Vagina (tissue), 2 donors: ENCODE measurements around the gene PTPRD. TPM values are rescaled to one million over a fixed set of nuclear protein-coding genes. Genes with fewer than 3 reads are reported as not detected.
A peak's percentile ranks its signal among the peaks of the same experiment; 100 is the strongest.

Experiments
- DNase-seq, 2 donors: peaks; one replicate each; pipeline ENCODE4 v3.0.0-alpha.2; 2017; ENCODE audit errors: extremely low spot score in 2 of 2
- H3K27ac ChIP-seq: fragments of 200-600 bp; sonication (generic); one replicate; pipeline ENCODE4 v1.5.1; 2019
- H3K27me3 ChIP-seq: fragments of 200-600 bp; sonication (generic); one replicate; pipeline ENCODE4 v1.5.1; 2019
- H3K36me3 ChIP-seq, 2 donors: fragments of 200-600 bp; sonication (generic); one replicate each; pipeline ENCODE4 v1.5.1; 2017 to 2019
- H3K4me1 ChIP-seq: fragments of 200-600 bp; sonication (generic); one replicate; pipeline ENCODE4 v1.5.1; 2019
- H3K4me3 ChIP-seq, 2 donors: fragments of 200-600 bp; sonication (generic); 1 replicate in 1 of 2; 2 replicates in 1 of 2; pipeline ENCODE4 v1.5.1; 2016 to 2019
- H3K9me3 ChIP-seq: fragments of 200-600 bp; sonication (generic); one replicate; pipeline ENCODE4 v1.5.1; 2019
- CTCF ChIP-seq, 3 experiments: fragments of 450-650 bp in 2 of 3; fragments of 200-600 bp in 1 of 3; sonication (generic) in 1 of 3; IDR thresholded peaks; one replicate each; pipeline ENCODE4 v1.5.1; 2017 to 2019; ENCODE audit warnings: antibody characterized with exemption in 3 of 3, mild to moderate bottlenecking in 2 of 3, moderate library complexity in 2 of 3
- POLR2A ChIP-seq, 2 donors: fragments of 450-650 bp; IDR thresholded peaks; one replicate each; pipeline ENCODE4 v1.6.1; 2017; ENCODE audit warnings: antibody characterized with exemption in 2 of 2, mild to moderate bottlenecking in 2 of 2, moderate library complexity in 2 of 2
- POLR2AphosphoS5 ChIP-seq, 2 donors: sonication (generic); formaldehyde crosslinking; IDR thresholded peaks; one replicate each; pipeline ENCODE4 v1.9.0; 2017; ENCODE audit warnings: antibody characterized with exemption in 2 of 2, mild to moderate bottlenecking in 2 of 2, low read depth in 1 of 2; ENCODE audit not compliant: insufficient read depth in 1 of 2
- intact Hi-C: fragments of 100-400 bp; cut with DNase I; formaldehyde crosslinking; loops from one replicate; pipeline ENCODE4 v1.15.1; 2023
- total RNA-seq: library from RNA; depleted of rRNA; stranded (reverse); fragments of >200 nt; gene quantifications from one replicate; pipeline ENCODE4 v1.2.3, GENCODE V29; 2016

PTPRD gene
- total RNA-seq, 1 donor from 2014 or later = 10.3 TPM

- Histone ChIP-seq H3K27me3 (no peaks in the 10 kb centered on the region), H3K4me3 (no peak overlapping the region), H3K9me3 (no peaks in the 10 kb centered on the region), H3K36me3 (no peaks in the 10 kb centered on the region), H3K4me1 (no peaks in the 10 kb centered on the region), H3K27ac (no peak overlapping the region)
- no peak for TF ChIP-seq CTCF (IDR thresholded peaks at IDR 0.05)
- no peak for TF ChIP-seq POLR2AphosphoS5 (IDR thresholded peaks at IDR 0.05; ENCODE audit: insufficient read depth in 1 of 2, low read depth in 1 of 2)
- no peak for TF ChIP-seq POLR2A (IDR thresholded peaks at IDR 0.05)
- no peak for DNase-seq
- intact Hi-C loops = no loop called here
Observed at GRCh38 chr9:9799287-9799686, 813.5 kb downstream of the PTPRD start.

GRCh38 chr9:9792144-9792857 lies 820.5 kb downstream of the PTPRD start:
- H3K4me3 ChIP-seq = no peak overlapping the region
- no peak for TF ChIP-seq POLR2A (IDR thresholded peaks at IDR 0.05)
- no peak for TF ChIP-seq CTCF (IDR thresholded peaks at IDR 0.05)
- TF ChIP-seq POLR2AphosphoS5 (IDR thresholded peaks at IDR 0.05; ENCODE audit: insufficient read depth in 1 of 2, low read depth in 1 of 2) = no peak
- intact Hi-C loops = no loop called here
- no peaks in the 10 kb centered on the region for H3K27me3 ChIP-seq
- H3K27ac ChIP-seq = no peak overlapping the region
- no peaks in the 10 kb centered on the region for H3K4me1 ChIP-seq
- no peak for DNase-seq
- no peaks in the 10 kb centered on the region for H3K9me3 ChIP-seq
- H3K36me3 ChIP-seq = no peaks in the 10 kb centered on the region

GRCh38 chr9:9791611-9792010 lies 821.2 kb downstream of the PTPRD start:
- H3K9me3 ChIP-seq = no peaks in the 10 kb centered on the region
- intact Hi-C loops = no loop called here
- no peak overlapping the region for H3K4me3 ChIP-seq
- TF ChIP-seq POLR2A (IDR thresholded peaks at IDR 0.05) (no peak), POLR2AphosphoS5 (IDR thresholded peaks at IDR 0.05; ENCODE audit: insufficient read depth in 1 of 2, low read depth in 1 of 2) (no peak), CTCF (IDR thresholded peaks at IDR 0.05) (no peak)
- no peak for DNase-seq
- no peak overlapping the region for H3K27ac ChIP-seq
- no peaks in the 10 kb centered on the region for H3K4me1 ChIP-seq
- no peaks in the 10 kb centered on the region for H3K36me3 ChIP-seq
- H3K27me3 ChIP-seq = no peaks in the 10 kb centered on the region

- Histone ChIP-seq H3K4me3 (no peak overlapping the region), H3K27me3 (no peaks in the 10 kb centered on the region), H3K4me1 (no peaks in the 10 kb centered on the region), H3K9me3 (no peaks in the 10 kb centered on the region), H3K27ac (no peak overlapping the region), H3K36me3 (no peaks in the 10 kb centered on the region)
- TF ChIP-seq CTCF (IDR thresholded peaks at IDR 0.05) (peak in 1 of 3 experiments; percentile 31), POLR2A (IDR thresholded peaks at IDR 0.05) (no peak), POLR2AphosphoS5 (IDR thresholded peaks at IDR 0.05; ENCODE audit: insufficient read depth in 1 of 2, low read depth in 1 of 2) (no peak)
- no peak for DNase-seq
- intact Hi-C loops = no loop called here
Observed at GRCh38 chr9:9790216-9790872, 822.5 kb downstream of the PTPRD start.

- intact Hi-C loops = no loop called here
- no peak for DNase-seq
- no peaks in the 10 kb centered on the region for H3K27me3 ChIP-seq
- H3K4me3 ChIP-seq = no peak overlapping the region
- no peaks in the 10 kb centered on the region for H3K9me3 ChIP-seq
- H3K4me1 ChIP-seq = no peaks in the 10 kb centered on the region
- H3K36me3 ChIP-seq = no peaks in the 10 kb centered on the region
- H3K27ac ChIP-seq = no peak overlapping the region
- TF ChIP-seq POLR2AphosphoS5 (IDR thresholded peaks at IDR 0.05; ENCODE audit: insufficient read depth in 1 of 2, low read depth in 1 of 2) (no peak), CTCF (IDR thresholded peaks at IDR 0.05) (no peak), POLR2A (IDR thresholded peaks at IDR 0.05) (no peak)
Observed at GRCh38 chr9:9783711-9784110, 829.1 kb downstream of the PTPRD start.
